Measurements from ENCODE around the gene POLR2J3.
"Not testable (repeated sequence)": the region's sequence is repeated elsewhere in the genome, so short reads cannot be mapped to it uniquely, and the experiment has no call there.

DNA sequence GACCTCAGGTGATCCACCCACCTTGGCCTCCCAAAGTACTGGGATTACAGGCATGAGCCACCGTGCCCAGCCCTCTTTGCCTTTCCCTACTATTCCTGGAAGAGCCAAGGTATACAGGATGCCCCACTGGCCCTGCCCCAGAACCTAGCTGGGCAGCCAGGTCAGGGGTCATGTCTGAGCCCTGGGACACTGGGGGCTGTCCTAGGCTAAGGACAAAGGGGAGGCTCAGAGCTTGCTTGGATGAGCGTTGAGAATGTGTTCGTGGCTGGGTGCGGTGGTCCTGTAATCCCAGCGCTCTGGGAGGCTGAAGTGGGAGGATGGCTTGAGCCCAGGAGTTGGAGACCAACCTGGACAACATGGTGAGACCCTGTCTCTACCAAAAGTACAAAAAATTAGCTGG is 6.1 kb upstream of the POLR2J3 start:
- TF ChIP-seq, protein P1, sequence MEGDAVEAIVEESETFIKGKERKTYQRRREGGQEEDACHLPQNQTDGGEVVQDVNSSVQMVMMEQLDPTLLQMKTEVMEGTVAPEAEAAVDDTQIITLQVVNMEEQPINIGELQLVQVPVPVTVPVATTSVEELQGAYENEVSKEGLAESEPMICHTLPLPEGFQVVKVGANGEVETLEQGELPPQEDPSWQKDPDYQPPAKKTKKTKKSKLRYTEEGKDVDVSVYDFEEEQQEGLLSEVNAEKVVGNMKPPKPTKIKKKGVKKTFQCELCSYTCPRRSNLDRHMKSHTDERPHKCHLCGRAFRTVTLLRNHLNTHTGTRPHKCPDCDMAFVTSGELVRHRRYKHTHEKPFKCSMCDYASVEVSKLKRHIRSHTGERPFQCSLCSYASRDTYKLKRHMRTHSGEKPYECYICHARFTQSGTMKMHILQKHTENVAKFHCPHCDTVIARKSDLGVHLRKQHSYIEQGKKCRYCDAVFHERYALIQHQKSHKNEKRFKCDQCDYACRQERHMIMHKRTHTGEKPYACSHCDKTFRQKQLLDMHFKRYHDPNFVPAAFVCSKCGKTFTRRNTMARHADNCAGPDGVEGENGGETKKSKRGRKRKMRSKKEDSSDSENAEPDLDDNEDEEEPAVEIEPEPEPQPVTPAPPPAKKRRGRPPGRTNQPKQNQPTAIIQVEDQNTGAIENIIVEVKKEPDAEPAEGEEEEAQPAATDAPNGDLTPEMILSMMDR (IDR thresholded peaks at IDR 0.05; ENCODE audit: borderline replicate concordance, extremely low read depth, low read length, poor library complexity, severe bottlenecking), result not testable (repeated sequence)
- not testable (repeated sequence) for TF ChIP-seq EZH2 (IDR thresholded peaks at IDR 0.05; ENCODE audit: borderline replicate concordance, low read depth, low read length, severe bottlenecking)
